ENCODE results near the gene ASXL3.

The ASXL3 gene

GRCh38 chr18:33583901-33584300, 5.9 kb downstream of the ASXL3 start:
- DNase-seq: no peak

GRCh38 chr18:33584548-33585430, 6.8 kb downstream of the ASXL3 start:
- DNase-seq: no peak

- no peak for DNase-seq
These were observed 7.4 kb downstream of the ASXL3 start for GRCh38 chr18:33585431-33585775.

- no peak for DNase-seq
These were observed 10.3 kb downstream of the ASXL3 start for GRCh38 chr18:33588361-33588760.

- no peak for DNase-seq
These were observed 15.2 kb downstream of the ASXL3 start for GRCh38 chr18:33593261-33593660.

GRCh38 chr18:33594799-33595198, 16.8 kb downstream of the ASXL3 start:
- DNase-seq: no peak

GRCh38 chr18:33596178-33596854, 18.3 kb downstream of the ASXL3 start:
- no peak for DNase-seq

GRCh38 chr18:33600846-33601245, 22.8 kb downstream of the ASXL3 start:
- DNase-seq: no peak

GRCh38 chr18:33603454-33603853, 25.4 kb downstream of the ASXL3 start:
- DNase-seq: no peak

- DNase-seq: no peak
These were observed 27.2 kb downstream of the ASXL3 start for GRCh38 chr18:33605250-33605649.

GRCh38 chr18:33606621-33607020, 28.6 kb downstream of the ASXL3 start:
- DNase-seq: no peak

- no peak for DNase-seq
These were observed 33.6 kb downstream of the ASXL3 start for GRCh38 chr18:33611525-33612135.

GRCh38 chr18:33612632-33613031, 34.6 kb downstream of the ASXL3 start:
- DNase-seq: no peak

- no peak for DNase-seq
These were observed 38.5 kb downstream of the ASXL3 start for GRCh38 chr18:33616556-33616955.

GRCh38 chr18:33627114-33627513, 49.1 kb downstream of the ASXL3 start:
- no peak for DNase-seq

GRCh38 chr18:33630476-33630875, 52.5 kb downstream of the ASXL3 start:
- DNase-seq: no peak

- DNase-seq: no peak
These were observed 63.1 kb downstream of the ASXL3 start for GRCh38 chr18:33641141-33641540.

- no peak for DNase-seq
These were observed 66.5 kb downstream of the ASXL3 start for GRCh38 chr18:33644494-33644893.

- no peak for DNase-seq
These were observed 69.3 kb downstream of the ASXL3 start for GRCh38 chr18:33647365-33647764.

GRCh38 chr18:33652635-33653034, 74.6 kb downstream of the ASXL3 start:
- DNase-seq: no peak

GRCh38 chr18:33653231-33653630, 75.2 kb downstream of the ASXL3 start:
- no peak for DNase-seq

GRCh38 chr18:33656889-33657448, 79.0 kb downstream of the ASXL3 start:
- DNase-seq: no peak

GRCh38 chr18:33660696-33661310, 82.8 kb downstream of the ASXL3 start:
- no peak for DNase-seq

Measured in inflammatory macrophage (primary cell).